Gastrocnemius medialis (tissue), 4 donors: Measurements from ENCODE around the gene KRT85.

ENCODE experiments used
- CTCF ChIP-seq, 5 experiments: fragments of 450-650 bp in 3 of 5; fragments of 200-600 bp in 2 of 5; sonication (generic) in 2 of 5; IDR thresholded peaks in 4 of 5; conservative IDR thresholded peaks in 1 of 5; 1 replicate in 4 of 5; 2 replicates in 1 of 5; pipeline ENCODE4 v1.5.1; 2016 to 2019; ENCODE audit warnings: antibody characterized with exemption in 5 of 5, mild to moderate bottlenecking in 3 of 5, moderate library complexity in 3 of 5
- POLR2A ChIP-seq, 2 donors: fragments of 450-650 bp; IDR thresholded peaks; one replicate each; pipeline ENCODE4 v1.6.1; 2017; ENCODE audit warnings: antibody characterized with exemption in 2 of 2, mild to moderate bottlenecking in 2 of 2, moderate library complexity in 2 of 2

- TF ChIP-seq POLR2A (IDR thresholded peaks at IDR 0.05) (no peak), CTCF (IDR thresholded peaks at IDR 0.05 in 4 of 5, conservative IDR thresholded peaks at IDR 0.05 in 1 of 5) (no peak)
These were observed 44.3 kb downstream of the KRT85 start for GRCh38 chr12:52323001-52323400.
